Hepatocyte (in vitro differentiated cells): Measurements from ENCODE around the gene NTHL1.

Source experiments
- EZH2 ChIP-seq: fragments of 200-600 bp; sonication (generic); IDR thresholded peaks from 2 replicates; pipeline ENCODE4 v1.6.1; 2016; ENCODE audit warnings: antibody characterized with exemption, mild to moderate bottlenecking, borderline replicate concordance
- TF ChIP-seq, protein P1 (sequence below): fragments of 200-600 bp; sonication (generic); IDR thresholded peaks from 2 replicates; pipeline ENCODE4 v1.5.1; 2016; ENCODE audit warnings: antibody characterized with exemption, mild to moderate bottlenecking; ENCODE audit not compliant: poor library complexity

- TF ChIP-seq, protein P1, sequence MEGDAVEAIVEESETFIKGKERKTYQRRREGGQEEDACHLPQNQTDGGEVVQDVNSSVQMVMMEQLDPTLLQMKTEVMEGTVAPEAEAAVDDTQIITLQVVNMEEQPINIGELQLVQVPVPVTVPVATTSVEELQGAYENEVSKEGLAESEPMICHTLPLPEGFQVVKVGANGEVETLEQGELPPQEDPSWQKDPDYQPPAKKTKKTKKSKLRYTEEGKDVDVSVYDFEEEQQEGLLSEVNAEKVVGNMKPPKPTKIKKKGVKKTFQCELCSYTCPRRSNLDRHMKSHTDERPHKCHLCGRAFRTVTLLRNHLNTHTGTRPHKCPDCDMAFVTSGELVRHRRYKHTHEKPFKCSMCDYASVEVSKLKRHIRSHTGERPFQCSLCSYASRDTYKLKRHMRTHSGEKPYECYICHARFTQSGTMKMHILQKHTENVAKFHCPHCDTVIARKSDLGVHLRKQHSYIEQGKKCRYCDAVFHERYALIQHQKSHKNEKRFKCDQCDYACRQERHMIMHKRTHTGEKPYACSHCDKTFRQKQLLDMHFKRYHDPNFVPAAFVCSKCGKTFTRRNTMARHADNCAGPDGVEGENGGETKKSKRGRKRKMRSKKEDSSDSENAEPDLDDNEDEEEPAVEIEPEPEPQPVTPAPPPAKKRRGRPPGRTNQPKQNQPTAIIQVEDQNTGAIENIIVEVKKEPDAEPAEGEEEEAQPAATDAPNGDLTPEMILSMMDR: no peak
- TF ChIP-seq EZH2: no peak
Measured at GRCh38 chr16:2091547-2092255, 44.1 kb upstream of the NTHL1 start.
